ENCODE measurements around the gene TPX2.

- no peak for TF ChIP-seq EZH2 (IDR thresholded peaks at IDR 0.05; ENCODE audit: low read depth, low read length, severe bottlenecking)
- no peak for TF ChIP-seq CBX5 (IDR thresholded peaks at IDR 0.05; ENCODE audit: low read depth, low read length)
- TF ChIP-seq ASH2L (IDR thresholded peaks at IDR 0.05; ENCODE audit: low read length), result no peak
Measured at GRCh38 chr20:31707258-31707615, 31.9 kb upstream of the TPX2 start.
